GM10266 (cell line): Measurements from ENCODE around the gene MSI2.

Experiments used
- DNase-seq: peaks from one replicate; pipeline ENCODE4 v3.0.0; 2012; ENCODE audit errors: extremely low spot score
- CTCF ChIP-seq: IDR thresholded peaks from 2 replicates; pipeline ENCODE4 v1.5.1; 2012; ENCODE audit warnings: mild to moderate bottlenecking, low read depth; ENCODE audit not compliant: control insufficient read depth, insufficient read depth; ENCODE audit errors: missing control alignments

Gene MSI2

GRCh38 chr17:57543230-57543629 is 286.9 kb downstream of the MSI2 start:
- no peak for TF ChIP-seq CTCF
- DNase-seq: no peak

- TF ChIP-seq CTCF: no peak
- DNase-seq: no peak
Measured at GRCh38 chr17:57544401-57544800, 288.1 kb downstream of the MSI2 start.

GRCh38 chr17:57544834-57545463 is 288.6 kb downstream of the MSI2 start:
- no peak for DNase-seq
- no peak for TF ChIP-seq CTCF

- no peak for TF ChIP-seq CTCF
Measured at GRCh38 chr17:57545731-57546342, 289.5 kb downstream of the MSI2 start.

GRCh38 chr17:57548421-57549410 is 292.4 kb downstream of the MSI2 start:
- DNase-seq: no peak
- TF ChIP-seq CTCF: no peak

More at GRCh38 chr17:57545731-57546342, 289.5 kb downstream of the MSI2 start:
- DNase-seq: no peak

- no peak for TF ChIP-seq CTCF
- no peak for DNase-seq
Measured at GRCh38 chr17:57549468-57549867, 293.1 kb downstream of the MSI2 start.

- TF ChIP-seq CTCF: no peak
- no peak for DNase-seq
Measured at GRCh38 chr17:57550016-57550415, 293.7 kb downstream of the MSI2 start.
